BJ (cell line): ENCODE data around the gene UNC80. TPM values are rescaled to one million over a fixed set of nuclear protein-coding genes. Genes with fewer than 3 reads are reported as not detected.

Experiments
- CTCF ChIA-PET: fragments of 350-600 bp; formaldehyde crosslinking; extraction: SDS; loops from one replicate; lab custom pipeline; 2021; ENCODE audit warnings: antibody characterized with exemption, inconsistent platforms; lab: Yijun Ruan, JAX
- POLR2A ChIA-PET: fragments of 300-600 bp; sonication (Branson Sonifier 250); formaldehyde crosslinking; extraction: SDS; loops from one replicate; lab custom pipeline; 2021; ENCODE audit warnings: antibody characterized with exemption; lab: Charles Lee
- DNase-seq: peaks from one replicate; pipeline ENCODE4 v3.0.0-alpha.2; 2011; ENCODE audit warnings: low read depth
- H3K27me3 ChIP-seq: 2 replicates; pipeline ENCODE4 v1.6.0; 2011; ENCODE audit warnings: low read length; ENCODE audit not compliant: control insufficient read depth, insufficient read depth
- H3K36me3 ChIP-seq: 2 replicates; pipeline ENCODE4 v1.5.1; 2011; ENCODE audit warnings: low read length; ENCODE audit not compliant: control insufficient read depth, insufficient read depth
- H3K4me3 ChIP-seq: 2 replicates; pipeline ENCODE4 v1.5.1; 2011; ENCODE audit warnings: low read depth, mild to moderate bottlenecking, control low read depth, low read length
- CTCF ChIP-seq: IDR thresholded peaks from 2 replicates; pipeline ENCODE4 v1.5.1; 2011; ENCODE audit warnings: low read depth, mild to moderate bottlenecking, control low read depth, inconsistent platforms, low read length, moderate library complexity; ENCODE audit not compliant: insufficient read depth
- polyA plus RNA-seq: library from polyadenylated mRNA; depleted of rRNA; stranded (reverse); fragments of >200 nt; gene quantifications from 2 replicates; pipeline ENCODE4 v1.2.3, GENCODE V29; 2011

The UNC80 gene
- polyA plus RNA-seq, 1 experiment: not detected

GRCh38 chr2:209901172-209901571 lies 129.5 kb downstream of the UNC80 start:
- POLR2A ChIA-PET: no interaction called here
- Histone ChIP-seq H3K27me3 (no peaks in the 10 kb centered on the region), H3K4me3 (no peak overlapping the region), H3K36me3 (no peaks in the 10 kb centered on the region)
- no peak for DNase-seq
- CTCF ChIA-PET: no interaction called here
- no peak for TF ChIP-seq CTCF

- H3K27me3 ChIP-seq: no peaks in the 10 kb centered on the region
- no peak for TF ChIP-seq CTCF
- no peaks in the 10 kb centered on the region for H3K36me3 ChIP-seq
- DNase-seq: no peak
- CTCF ChIA-PET: no interaction called here
- POLR2A ChIA-PET: no interaction called here
- no peak overlapping the region for H3K4me3 ChIP-seq
Measured at GRCh38 chr2:209905691-209906090, 134.1 kb downstream of the UNC80 start.

- Histone ChIP-seq H3K36me3 (no peaks in the 10 kb centered on the region), H3K27me3 (no peaks in the 10 kb centered on the region), H3K4me3 (no peak overlapping the region)
- no peak for TF ChIP-seq CTCF
- ChIA-PET POLR2A (no interaction called here), CTCF (no interaction called here)
- no peak for DNase-seq
Measured at GRCh38 chr2:209907746-209908145, 136.1 kb downstream of the UNC80 start.

- ChIA-PET CTCF (no interaction called here), POLR2A (no interaction called here)
- TF ChIP-seq CTCF: no peak
- Histone ChIP-seq H3K4me3 (no peak overlapping the region), H3K36me3 (no peaks in the 10 kb centered on the region), H3K27me3 (no peaks in the 10 kb centered on the region)
- DNase-seq: no peak
Measured at GRCh38 chr2:209908511-209908910, 136.9 kb downstream of the UNC80 start.

- TF ChIP-seq CTCF: no peak
- DNase-seq: no peak
- ChIA-PET POLR2A (no interaction called here), CTCF (interaction anchor here (1.1 kb wide), 1 partner anchor 13 kb away, joined by 3 read pairs; no protein-coding TSS in a partner anchor)
- Histone ChIP-seq H3K36me3 (no peaks in the 10 kb centered on the region), H3K4me3 (no peak overlapping the region), H3K27me3 (no peaks in the 10 kb centered on the region)
Measured at GRCh38 chr2:209911486-209911885, 139.9 kb downstream of the UNC80 start.
